NCI-H460 (cell line): Measurements from ENCODE around the gene NPAS3. TPM values are rescaled to one million over a fixed set of nuclear protein-coding genes. Genes with fewer than 3 reads are reported as not detected.

Experiments
- DNase-seq: peaks from one replicate; pipeline ENCODE4 v3.0.0-alpha.2; 2016; ENCODE audit warnings: low read depth; ENCODE audit errors: extremely low read depth
- total RNA-seq: library from RNA; depleted of rRNA; stranded (reverse); fragments of >200 nt; shearing (Covaris generic); gene quantifications from 2 replicates; pipeline ENCODE4 v1.2.3, GENCODE V29; 2014

The NPAS3 gene
- total RNA-seq, 1 experiment from 2014 or later: 0.62 TPM

DNA sequence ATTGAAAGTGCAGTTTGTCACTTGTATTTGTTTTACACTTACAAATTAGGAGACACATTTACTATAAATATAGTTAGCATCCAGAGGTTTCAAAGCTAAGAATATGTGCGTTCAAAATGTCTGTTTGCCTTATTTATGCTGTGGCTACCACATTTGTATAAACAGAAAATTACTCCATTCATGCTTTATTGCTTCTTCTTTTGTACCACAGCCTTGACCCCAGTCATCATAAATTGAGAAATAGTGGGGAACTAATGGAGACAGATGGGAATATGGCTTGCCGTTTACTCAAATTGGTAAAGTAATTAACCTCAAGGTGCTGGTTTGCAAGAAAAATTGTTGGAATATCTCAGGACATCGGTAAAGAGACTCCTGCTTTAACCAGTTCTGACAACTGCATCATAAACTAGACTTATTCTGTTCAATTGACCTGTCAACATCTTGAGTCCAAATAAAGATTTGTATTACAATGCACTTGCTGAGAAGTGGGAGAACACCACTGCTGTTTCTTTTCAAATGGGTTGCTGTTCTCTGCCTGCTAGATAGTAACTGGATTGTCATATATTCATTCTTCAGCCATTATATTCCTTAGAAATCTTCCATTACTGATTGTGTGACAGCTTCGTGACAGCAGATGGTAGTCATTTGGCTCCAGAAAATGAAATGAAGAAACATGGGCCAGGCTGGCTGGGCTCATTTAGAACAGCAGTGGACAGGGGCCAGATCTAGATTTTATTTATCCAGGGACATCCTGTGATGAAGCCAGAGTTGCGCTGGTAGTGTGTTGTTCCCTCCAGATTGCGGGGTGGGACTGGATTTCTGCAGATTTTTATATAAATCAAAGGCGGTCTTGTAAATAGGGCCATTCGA, 657.8 kb downstream of the NPAS3 start:
- DNase-seq: no peak

DNA sequence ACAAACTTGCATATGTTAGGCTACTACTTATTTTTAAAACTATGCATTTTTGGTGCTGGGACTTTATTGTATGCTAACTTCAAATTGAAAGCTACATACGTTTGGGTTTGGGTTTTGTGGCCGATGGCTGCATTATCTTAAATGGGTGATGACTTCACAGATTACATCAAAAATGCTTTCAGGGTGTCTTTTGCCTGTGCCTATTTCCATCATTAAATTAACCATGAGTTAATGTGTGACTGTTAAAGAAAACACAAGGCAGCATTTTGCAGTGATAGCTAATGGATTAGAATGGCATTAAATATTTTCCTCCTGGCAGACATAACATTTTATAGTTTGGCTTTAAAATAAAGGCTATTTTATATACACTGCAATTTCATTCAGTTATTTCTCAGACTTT, 659.9 kb downstream of the NPAS3 start:
- DNase-seq: no peak

DNA sequence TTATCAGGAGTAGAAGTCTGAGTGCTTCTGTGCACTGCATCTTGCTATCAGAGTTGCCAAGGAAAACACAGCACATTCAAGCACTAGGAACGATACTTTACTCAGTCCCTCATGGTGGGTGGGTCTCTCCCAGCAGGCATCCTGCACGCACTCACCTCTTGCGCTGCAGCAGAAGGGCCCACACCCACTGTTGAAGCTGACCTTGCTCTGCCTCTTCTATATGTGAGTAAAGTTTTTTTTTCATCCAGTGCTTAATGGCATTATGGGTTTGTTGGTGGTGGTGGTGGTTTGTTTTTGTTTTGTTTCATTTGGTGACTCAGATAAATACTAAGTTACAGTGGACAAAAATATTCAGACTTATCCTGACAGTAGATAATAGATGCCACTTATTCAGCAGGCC, 663.7 kb downstream of the NPAS3 start:
- no peak for DNase-seq

DNA sequence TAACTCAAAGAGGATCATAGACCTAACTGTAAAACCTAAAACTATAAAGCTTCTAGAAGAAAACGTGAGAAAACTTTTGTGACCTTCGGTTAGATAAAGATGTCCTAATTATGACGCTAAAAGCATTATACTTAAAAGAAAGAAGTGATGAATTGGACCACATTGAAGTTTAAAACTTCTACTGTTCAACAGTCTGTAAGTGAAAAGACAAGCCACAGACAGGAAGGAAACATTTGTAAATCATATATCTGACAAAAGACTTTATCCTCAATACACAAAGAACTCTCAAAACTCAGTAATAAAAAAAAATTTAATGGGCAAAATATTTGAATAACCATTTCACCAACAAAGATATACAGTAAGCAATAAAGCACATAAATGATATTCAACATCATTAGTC, 667.9 kb downstream of the NPAS3 start:
- DNase-seq: no peak

DNA sequence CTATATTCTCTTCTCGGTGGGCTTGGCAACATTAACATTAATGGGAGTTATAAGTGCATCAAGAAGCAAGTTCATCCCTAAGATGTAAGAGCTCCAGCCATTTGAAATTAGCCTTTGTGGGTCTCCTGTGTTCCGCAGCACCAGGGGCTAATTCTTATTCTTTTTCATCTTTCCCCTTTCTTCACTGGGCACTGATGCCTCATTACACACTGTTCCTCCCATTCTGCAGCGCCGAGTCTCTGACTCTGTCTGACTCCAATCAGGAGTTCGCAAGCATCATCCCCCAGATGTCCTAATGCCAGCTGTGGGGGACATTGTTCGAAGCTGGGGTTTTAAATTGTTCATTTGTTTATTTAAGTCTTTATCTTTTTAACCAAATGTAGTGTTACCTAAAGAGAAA, 670.9 kb downstream of the NPAS3 start:
- DNase-seq: no peak

DNA sequence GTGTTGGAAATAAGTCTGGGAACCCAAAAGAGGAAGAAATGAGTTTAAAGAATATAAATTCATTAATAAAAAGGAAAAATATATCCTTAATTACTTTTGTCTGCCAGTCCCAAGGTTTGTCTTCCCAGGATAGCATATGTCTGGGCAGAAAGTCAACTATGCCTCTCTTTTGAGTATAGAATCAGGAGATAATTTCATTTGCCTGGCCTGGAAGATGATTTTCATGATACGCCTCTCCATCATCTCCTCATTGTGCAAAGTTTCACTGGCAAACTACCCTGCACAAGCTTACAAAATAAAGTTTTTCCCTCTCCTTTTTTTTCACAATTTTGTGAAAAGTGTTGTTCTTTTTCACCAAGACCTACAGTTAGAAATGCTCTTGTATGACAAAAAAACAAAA, 671.4 kb downstream of the NPAS3 start:
- DNase-seq: no peak

DNA sequence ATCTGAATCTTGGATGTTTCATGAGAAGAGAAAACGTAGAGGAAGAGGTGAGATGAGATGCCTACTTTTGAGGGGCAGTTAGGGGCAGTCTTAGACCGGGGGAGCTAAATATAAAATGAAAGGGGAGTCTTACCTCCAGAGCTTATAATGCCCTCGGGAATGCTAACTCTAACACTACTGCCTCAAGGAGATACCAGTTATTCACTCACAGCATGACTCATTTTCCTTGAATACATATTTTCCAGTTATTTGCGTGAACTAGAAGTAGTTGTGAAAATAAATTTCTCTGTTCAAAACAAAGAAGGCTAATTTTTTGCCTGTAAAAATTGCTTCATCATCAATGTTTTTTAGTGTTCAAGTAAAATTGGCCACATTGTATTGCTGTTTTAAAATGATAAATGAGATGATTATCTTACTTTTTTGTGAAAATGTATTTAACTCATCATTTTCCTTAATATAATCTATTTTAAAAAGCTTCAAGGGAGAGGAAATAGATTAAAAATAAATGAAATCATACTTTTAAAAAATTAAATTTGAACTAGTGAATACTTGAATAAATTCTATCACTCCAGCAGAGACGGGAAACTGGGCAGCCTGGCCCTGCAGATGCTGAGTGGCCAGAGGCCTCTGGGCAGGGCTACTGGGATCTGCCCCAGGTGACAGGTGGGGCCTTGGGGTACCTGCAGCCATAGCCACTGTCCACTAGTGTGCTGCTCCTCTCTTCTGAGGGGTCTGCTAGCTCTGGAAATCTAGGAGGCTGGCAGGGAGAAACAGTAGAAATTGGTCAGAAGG, 672.9 kb downstream of the NPAS3 start:
- DNase-seq: no peak

DNA sequence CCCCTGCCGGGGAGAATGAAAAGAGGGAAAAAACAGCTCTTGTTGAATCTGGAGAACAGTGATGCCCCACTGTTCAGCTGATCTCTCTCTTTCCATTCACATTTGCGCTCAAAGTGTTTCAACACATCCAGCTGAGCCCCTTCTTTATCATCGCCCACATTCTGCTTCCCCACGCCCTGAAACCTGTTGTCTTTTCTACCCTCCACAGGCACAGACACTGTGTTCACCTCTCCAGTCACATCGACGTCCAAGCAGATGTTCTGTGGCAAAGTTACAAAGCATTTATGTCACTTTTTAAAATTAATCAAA, 673.5 kb downstream of the NPAS3 start:
- DNase-seq: no peak

DNA sequence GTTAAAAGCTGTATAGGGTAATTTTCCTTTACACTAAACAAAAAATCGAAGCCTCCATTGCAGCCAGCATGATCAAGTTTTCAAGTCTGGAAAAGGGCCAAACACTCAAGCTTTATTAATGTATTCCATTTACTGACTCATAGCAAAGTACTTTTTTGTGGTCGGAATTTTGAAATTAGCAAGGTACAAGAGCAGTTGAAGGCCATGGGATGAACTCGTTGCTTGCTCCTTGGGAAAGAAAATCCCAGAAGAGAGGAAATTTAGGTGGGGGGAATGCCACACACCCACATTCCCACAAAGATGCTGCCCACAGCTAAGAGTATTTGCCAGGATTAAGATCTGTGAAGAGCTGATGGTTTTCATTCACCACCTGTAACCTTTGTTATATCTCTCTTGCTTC, 678.5 kb downstream of the NPAS3 start:
- no peak for DNase-seq

DNA sequence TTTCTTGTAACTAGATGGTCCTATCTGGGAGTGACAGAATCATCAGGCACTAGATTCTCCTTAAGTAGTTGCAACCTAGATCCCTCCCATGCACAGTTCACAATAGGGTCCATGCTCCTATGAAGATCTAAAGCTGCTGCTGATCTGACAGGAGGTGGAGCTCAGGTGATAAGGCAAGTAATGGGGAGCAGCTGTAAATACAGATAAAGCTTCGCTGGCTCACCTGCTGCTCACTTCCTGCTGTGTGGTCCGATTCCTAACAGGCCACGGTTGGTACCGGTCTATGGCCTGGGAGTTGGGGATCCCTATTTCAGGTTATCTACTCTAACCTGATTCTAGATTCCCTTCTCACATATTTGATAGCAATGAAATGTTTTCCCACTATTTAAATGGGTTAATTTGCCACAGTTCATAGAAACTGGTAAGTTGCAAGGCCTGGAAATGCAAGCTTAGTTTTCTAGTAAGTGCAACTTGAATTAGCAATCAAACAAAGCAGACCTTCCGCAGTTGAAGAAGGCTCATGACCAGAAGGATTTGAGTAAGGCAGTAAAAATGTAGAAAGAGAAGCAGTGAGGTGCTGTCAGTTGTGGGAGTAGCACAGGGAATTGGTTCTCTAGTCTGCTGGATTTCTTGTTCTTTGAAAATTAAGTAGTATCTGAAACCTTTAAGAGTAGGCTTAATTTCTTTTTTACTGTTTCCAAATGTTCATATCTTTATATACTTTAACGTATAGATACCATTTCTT, 679.9 kb downstream of the NPAS3 start:
- DNase-seq: no peak

DNA sequence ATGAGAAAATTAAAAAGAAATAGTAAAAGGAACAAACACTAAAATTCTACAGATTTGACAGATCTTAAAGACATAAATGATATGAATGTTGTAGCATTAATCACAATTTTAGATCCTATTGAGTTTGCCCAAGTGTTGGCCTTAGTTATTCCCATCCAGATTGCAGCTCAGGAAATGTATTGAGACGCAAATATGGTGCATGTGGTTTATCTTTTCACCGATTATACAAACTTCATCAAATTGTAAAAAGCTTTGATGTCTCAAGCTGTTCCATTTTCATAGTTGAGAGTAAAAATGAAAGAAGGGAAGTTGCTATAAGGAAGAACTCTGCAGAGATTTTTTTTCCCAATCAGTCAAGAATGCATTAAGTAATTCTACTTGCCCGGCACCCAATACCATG, 683.8 kb downstream of the NPAS3 start:
- DNase-seq: no peak

DNA sequence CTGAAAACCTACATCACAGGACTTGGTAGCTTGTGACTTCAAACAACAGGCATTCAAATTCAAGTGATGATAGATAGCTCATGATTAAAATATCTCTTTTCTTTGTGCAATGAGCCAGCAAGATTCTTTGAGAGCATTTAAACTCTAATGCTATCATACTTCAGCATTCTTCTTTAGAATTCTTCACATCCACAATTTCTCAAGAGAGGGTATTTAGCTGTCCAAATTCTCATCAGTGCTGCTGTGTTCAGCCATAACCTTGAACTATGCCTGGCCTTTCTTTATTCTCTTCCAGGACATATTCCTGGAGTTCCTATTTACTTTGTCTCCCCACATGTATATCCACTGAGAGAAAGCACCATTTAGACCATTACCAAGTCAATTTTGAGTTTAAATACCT, 691.1 kb downstream of the NPAS3 start:
- DNase-seq: no peak

DNA sequence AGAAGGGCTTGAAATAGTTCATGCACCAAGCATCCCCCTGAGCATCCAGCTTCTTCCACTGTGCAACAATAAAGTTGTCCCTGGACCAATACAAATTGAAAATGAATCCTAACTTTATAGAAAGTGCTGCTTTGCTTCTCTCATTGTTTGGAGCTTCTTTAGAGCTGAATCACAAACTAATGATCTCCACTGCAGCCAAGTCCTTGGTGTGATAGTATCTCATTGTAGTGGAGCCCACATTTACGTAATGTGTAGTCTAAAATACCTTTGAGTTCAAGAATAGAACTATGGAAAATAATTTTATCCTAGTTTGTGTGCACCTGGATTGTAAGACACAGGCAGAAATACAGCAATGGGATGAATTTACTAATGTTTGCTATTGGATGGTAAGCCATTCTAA, 692.3 kb downstream of the NPAS3 start:
- DNase-seq: no peak

DNA sequence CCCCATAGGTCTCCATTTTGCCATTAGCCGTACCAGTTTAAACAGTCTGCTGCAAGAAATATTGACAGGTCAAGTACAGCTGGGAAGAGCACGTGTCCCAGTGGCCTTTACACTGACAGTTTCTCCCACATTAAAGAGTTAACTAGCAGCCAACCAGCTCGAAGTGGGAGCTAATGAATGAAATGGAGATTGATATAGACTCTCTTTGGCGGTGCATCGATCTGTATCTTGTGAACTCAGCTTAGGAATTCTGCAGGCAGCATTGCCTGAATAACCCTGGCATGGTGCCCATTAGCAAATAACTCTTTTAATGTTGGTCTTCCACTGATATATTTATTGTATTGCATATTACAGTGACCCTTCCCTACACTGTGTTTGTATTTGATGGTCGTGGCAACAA, 692.8 kb downstream of the NPAS3 start:
- no peak for DNase-seq

DNA sequence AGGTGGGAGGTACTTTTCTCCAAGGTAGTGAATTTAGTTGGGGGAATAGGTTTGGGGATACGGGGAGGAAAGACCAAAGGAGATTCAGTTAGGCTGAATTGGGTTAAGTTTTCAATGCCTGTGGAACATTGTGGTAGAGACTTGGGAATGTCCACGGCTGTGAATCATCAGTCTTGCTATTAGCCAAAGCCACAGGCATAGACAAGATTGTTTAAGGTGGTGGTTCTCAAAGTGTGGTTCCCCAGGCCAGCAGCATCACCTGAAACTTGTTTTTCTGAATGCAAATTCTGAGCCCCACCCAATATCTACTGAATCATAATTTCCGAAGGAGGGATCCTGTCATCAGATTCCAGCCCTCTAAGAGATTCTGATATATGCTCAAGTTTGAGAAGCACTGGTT, 696.0 kb downstream of the NPAS3 start:
- DNase-seq: no peak

DNA sequence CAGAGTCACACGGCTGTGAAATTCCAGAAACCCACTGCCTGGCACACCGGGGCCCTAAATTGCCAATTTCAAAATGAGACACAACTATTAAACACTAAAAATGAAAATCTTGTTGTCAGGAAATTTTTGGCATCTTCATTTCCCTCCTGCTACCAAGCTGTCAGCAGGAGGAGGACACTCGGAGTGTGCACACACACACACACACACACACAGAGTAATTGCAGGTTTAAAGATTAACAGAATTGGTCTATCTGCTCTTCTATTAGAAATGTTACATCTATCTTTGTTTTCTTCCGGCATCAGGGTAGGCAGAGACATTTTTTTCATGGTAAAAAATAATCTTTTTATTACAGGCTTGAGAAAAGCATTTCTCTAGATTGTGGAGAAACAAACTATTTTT, 698.0 kb downstream of the NPAS3 start:
- DNase-seq: no peak

DNA sequence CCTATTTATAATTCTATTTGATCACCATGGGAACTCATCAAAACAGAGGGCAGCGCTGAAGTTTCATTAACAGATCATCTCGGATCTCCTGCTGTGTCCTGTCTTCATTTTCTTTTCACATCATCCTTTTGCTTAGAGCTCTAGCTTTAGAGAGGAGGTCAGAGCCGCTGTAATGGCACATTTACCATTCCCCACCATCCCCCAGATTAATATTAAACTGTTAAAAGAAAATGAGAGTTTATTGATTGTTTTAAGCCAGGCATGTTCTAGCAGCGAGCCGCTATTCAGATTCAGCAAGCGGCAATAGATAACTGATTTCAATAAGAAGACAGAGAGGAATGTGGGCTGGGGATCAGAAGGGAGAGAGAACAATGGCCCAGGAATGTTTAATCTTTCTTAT, 703.4 kb downstream of the NPAS3 start:
- DNase-seq: no peak

DNA sequence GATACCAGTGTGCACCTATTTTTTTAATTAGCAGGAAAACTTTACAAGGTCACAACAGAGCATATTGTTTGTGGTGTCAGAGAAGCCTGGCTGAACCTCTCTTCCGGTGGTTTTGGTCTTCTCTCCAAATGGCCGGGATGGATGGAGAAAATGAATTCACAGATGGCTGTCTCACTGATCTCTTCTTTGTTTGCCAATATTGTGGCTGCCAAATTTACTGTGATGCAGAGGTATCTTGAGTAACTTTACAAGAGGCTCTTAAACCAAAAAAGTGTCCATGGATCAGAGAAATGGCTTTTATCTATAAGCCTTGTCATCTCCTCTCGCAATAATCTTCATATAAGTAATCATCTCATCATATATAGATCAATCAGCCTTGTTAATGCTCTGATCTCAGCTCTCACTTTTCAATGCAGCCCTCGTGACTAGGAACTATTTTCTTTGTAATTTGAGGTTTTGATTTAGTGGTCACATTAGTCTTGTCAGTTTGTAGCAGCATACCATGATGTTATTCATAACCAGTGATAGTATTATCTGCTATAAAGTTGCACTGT, 704.1 kb downstream of the NPAS3 start:
- no peak for DNase-seq

DNA sequence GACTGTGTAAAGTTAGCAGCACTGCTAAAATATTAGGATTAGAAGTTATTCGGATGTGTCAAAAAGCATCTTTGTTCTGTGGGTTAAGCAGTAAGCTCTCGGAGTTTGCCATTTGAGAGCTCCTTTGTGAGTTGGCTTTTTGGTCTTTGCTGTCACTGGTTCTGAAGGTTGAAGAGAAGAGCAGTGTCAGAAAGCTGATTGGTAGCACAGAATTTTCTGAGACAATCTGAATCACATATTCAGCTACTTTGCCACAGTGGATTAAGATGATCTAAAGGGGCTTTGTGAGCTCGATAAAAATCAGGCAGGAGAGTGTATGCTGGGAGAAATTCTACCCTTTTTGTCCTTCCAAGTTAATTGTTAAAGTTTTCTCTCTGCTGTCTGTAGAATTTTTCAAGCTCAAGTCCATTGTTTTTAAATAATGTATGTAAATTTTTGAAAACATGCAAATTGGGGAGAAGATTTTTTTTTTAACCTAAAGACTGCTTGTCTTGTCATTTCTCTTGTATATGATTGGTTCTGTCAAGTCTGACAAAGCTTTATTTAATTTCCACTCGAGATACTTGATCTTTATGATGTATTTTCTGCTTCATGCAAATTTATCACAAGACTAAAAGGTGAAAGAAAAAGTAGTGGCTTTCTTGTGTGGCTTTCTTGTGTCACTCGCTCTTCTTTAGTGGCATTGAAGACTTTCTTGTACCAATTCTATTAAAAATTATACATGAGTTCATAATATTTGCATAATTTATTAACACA, 704.9 kb downstream of the NPAS3 start:
- DNase-seq: no peak

DNA sequence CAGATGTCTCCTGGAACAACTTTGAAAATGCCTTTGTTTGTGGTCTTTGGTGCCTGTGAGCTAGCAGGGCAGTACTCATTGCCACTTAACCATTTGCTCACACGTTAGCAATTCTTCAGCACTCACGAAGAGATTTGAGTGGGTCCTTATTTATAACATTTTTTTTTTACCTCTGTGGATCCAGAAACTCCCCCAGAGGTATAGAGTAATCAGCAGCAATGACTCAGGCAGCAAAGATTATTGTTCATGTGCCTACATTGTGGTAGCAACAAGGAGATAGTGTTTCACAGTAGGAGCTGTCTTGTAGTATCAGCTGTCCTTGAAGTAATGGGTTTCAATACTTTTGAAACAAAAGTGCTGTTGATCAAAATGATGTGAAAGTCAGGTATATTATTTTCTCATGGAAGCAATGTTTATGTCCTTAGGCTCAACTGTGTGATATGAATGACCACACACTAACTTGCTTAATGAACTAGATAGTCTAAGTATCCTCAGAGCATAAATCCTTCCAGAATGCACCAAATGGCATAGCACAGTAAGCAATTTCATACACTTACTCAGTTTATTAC, 708.1 kb downstream of the NPAS3 start:
- no peak for DNase-seq
